GM12891 (cell line): Measurements from ENCODE around the gene CUTA.
"Not testable (repeated sequence)": the region's sequence is repeated elsewhere in the genome, so short reads cannot be mapped to it uniquely, and the experiment has no call there.

ENCODE experiments used
- DNase-seq: peaks from one replicate; pipeline ENCODE4 v3.0.0; 2011; ENCODE audit warnings: low spot score; ENCODE audit not compliant: insufficient read length
- FAIRE-seq: peaks from 2 replicates; lab custom pipeline; 2011; peaks lifted over from hg19 to GRCh38; lab: Jason Lieb, UNC
- PAX5 ChIP-seq: IDR thresholded peaks from 2 replicates; pipeline ENCODE4 v1.6.1; 2011; ENCODE audit warnings: low read length, moderate library complexity, mild to moderate bottlenecking; ENCODE audit not compliant: insufficient read depth, severe bottlenecking
- POLR2A ChIP-seq: IDR thresholded peaks from 2 replicates; pipeline ENCODE4 v1.6.1; 2011; ENCODE audit warnings: low read depth, low read length, control low read depth
- POLR2AphosphoS5 ChIP-seq: IDR thresholded peaks from 2 replicates; pipeline ENCODE4 v1.6.1; 2011; ENCODE audit warnings: low read depth, low read length, control low read depth
- POU2F2 ChIP-seq: IDR thresholded peaks from 2 replicates; pipeline ENCODE4 v1.6.1; 2011; ENCODE audit warnings: low read depth, mild to moderate bottlenecking, control low read depth, low read length, moderate library complexity
- SPI1 ChIP-seq: IDR thresholded peaks from 2 replicates; pipeline ENCODE4 v1.6.1; 2011; ENCODE audit warnings: low read depth, low read length, control low read depth
- TAF1 ChIP-seq: IDR thresholded peaks from 2 replicates; pipeline ENCODE4 v1.6.1; 2011; ENCODE audit warnings: low read depth, low read length, control low read depth

CUTA gene

DNA sequence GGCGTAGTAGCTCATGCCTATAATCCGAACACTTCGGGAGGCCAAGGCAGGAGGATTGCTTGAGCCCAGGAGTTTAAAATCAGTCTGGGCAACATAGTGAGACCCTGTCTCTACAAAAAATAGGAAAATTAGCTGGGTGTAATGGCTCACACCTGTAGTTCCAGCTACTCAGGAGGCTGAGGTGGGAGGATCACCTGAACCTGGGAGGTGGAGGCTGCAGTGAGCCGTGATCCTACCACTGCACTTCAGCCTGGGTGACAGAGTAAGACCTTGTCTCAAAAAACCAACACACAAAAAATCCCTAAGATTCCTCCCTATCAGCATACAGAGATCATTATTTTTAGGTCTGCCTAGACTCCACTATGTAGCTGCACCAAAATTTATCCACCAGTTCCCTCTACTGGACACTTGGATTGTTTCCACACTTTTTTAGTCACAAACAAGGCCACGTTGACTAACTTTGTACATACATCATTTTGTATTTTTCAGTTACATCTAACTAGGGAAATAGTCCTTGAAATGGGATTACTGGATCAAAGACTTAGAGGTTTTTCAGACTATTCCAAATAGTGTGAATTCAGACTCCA is 10.7 kb downstream of the CUTA start:
- TF ChIP-seq POLR2A (no peak), POLR2AphosphoS5 (no peak), PAX5 (no peak), POU2F2 (no peak), TAF1 (no peak), SPI1 (no peak)
- FAIRE-seq (no peak), DNase-seq (no peak)

DNA sequence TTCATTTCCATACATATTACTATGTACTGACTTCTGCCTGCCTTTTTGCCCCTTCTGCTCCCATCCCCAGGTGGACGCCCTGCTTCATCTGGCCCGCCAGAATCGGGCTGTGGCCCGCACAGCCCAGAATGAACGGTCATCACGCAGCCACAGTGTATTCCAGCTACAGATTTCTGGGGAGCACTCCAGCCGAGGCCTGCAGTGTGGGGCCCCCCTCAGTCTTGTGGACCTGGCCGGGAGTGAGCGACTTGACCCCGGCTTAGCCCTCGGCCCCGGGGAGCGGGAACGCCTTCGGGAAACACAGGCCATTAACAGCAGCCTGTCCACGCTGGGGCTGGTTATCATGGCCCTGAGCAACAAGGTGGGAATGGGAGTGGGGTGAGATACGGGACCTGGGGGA is 11.8 kb downstream of the CUTA start:
- DNase-seq = no peak
- no peak for FAIRE-seq
- TF ChIP-seq POLR2A (no peak), POLR2AphosphoS5 (no peak), PAX5 (no peak), TAF1 (no peak), SPI1 (no peak), POU2F2 (no peak)

DNA sequence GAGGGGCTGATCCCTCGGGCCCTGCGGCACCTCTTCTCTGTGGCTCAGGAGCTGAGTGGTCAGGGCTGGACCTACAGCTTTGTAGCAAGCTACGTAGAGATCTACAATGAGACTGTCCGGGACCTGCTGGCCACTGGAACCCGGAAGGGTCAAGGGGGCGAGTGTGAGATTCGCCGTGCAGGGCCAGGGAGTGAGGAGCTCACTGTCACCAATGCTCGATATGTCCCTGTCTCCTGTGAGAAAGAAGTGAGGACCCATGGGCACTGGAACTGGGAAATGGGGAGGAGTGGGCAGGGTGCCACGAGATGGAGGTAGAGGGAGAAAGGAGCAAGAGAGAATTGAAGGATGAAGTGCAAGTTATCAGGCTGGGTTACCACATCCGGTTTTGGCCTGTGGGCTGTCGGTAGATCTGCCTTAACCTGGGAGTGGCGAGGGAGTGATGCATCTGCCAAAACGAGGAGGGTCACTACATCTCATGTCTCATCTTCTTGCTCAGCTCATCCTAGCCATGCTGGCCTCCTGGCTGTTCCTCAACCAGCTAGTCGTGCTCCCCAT is 12.4 kb downstream of the CUTA start:
- no peak for TF ChIP-seq POLR2AphosphoS5
- no peak for TF ChIP-seq POLR2A
- no peak for TF ChIP-seq TAF1
- TF ChIP-seq PAX5 = no peak
- TF ChIP-seq SPI1 = no peak
- no peak for TF ChIP-seq POU2F2
- DNase-seq (no peak), FAIRE-seq (no peak)

DNA sequence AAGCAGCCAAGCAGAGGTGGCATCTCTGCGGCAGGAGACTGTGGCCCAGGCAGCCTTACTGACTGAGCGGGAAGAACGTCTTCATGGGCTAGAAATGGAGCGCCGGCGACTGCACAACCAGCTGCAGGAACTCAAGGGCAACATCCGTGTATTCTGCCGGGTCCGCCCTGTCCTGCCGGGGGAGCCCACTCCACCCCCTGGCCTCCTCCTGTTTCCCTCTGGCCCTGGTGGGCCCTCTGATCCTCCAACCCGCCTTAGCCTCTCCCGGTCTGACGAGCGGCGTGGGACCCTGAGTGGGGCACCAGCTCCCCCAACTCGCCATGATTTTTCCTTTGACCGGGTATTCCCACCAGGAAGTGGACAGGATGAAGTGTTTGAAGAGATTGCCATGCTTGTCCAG is 13.0 kb downstream of the CUTA start:
- no peak for DNase-seq
- TF ChIP-seq POLR2A (no peak), POU2F2 (no peak), PAX5 (no peak), POLR2AphosphoS5 (no peak), TAF1 (no peak), SPI1 (no peak)
- no peak for FAIRE-seq

DNA sequence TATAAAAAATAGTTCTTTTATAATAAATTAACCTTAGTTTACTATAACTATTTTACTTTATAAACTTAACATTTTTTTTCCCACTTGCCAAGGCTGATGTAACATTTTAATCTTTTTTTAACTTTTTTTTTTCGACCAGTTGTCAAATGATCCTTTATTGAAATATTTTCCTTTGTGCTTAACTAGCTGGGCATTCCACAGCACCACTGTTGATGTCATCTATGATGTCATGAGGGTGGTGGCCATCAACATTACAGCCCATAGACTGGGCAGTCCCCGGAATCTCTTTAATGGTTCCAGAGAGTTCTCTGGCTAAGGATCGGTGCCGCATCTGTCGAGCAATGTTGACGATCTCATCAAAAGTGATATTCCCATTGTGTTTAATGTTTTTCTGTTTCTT is 18.0 kb downstream of the CUTA start:
- not testable (repeated sequence) for DNase-seq, FAIRE-seq

DNA sequence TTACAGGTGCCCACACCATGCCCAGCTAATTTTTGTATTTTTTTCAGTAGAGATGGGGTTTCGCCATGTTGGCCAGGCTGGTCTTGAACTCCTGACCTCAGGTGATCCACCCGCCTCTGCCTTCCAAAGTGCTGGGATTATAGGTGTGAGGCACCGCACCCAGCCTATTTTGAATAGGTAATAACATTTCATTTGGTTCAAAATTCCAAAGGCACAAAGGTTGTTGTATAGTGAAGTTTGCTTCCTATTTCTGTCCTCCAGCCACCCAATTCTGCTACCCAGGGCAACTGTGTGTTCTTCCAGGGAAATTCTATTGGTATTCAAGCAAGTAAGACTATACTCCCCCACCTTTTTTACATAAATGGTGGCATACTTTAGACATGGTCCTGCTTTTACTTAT is 19.3 kb downstream of the CUTA start:
- not testable (repeated sequence) for DNase-seq, FAIRE-seq

DNA sequence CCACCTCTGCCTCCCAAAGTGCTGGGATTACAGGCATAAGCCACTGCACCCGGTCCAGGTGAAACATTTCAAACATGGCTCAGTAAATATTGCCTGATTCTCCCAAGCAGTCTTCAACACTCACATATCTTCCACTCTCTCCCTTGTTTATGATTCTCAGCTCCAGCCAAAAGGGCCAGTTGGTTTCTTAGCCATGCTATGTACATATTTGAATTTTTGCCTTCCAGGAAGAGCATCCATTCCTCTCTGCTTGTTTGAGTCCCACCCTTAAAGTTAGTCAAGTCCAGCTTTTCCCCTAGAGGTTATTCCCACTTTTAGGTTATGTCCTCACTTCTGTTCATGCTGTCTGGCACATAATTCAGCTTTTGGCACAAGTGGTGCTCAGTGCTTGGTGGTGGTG is 20.4 kb downstream of the CUTA start:
- no peak for TF ChIP-seq POLR2A
- no peak for TF ChIP-seq TAF1
- no peak for TF ChIP-seq SPI1
- no peak for TF ChIP-seq POU2F2
- no peak for TF ChIP-seq POLR2AphosphoS5
- TF ChIP-seq PAX5 = no peak
- no peak for DNase-seq
- FAIRE-seq = no peak

DNA sequence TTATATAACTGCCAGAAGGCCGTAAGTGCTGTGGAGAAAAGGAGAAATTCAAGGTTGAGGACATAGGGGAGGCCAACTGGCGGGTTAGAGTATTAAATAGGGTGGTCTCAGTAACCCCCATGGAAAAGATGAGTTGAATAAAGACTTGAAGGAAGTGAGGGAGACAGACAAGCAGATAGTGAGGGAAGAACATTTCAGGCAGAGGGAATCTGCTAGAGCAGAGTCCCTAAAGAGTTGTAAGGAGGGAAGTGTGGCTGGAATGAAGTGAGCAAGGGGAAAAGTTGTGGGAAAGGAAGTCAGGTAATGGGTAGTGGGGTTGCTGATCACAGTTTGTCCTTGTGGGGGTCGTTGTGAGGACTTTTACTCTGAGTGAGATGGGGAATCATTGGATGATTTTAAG is 24.9 kb downstream of the CUTA start:
- TF ChIP-seq PAX5 (no peak), POU2F2 (no peak), POLR2A (no peak), SPI1 (no peak), TAF1 (no peak), POLR2AphosphoS5 (no peak)
- no peak for DNase-seq
- no peak for FAIRE-seq

DNA sequence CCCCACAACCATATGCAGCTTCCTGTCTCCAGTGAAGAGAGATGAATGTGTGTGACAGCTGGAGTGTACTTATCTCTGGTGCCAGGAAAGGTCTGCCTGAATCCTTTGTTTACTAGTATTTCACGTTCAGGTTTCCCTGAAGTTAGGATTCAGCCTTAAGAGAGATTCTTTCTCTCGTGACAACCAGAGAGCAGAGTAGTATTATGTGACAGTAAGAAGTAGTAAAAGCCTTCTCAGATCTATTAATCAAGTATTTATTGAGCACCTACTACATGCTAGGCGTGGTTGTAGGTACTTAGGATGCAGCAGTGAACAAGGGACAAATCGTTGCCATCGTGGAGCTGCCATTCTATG is 25.3 kb downstream of the CUTA start:
- no peak for TF ChIP-seq TAF1
- no peak for TF ChIP-seq POLR2A
- TF ChIP-seq PAX5 = no peak
- no peak for TF ChIP-seq SPI1
- TF ChIP-seq POLR2AphosphoS5 = no peak
- no peak for TF ChIP-seq POU2F2
- FAIRE-seq (no peak), DNase-seq (no peak)

DNA sequence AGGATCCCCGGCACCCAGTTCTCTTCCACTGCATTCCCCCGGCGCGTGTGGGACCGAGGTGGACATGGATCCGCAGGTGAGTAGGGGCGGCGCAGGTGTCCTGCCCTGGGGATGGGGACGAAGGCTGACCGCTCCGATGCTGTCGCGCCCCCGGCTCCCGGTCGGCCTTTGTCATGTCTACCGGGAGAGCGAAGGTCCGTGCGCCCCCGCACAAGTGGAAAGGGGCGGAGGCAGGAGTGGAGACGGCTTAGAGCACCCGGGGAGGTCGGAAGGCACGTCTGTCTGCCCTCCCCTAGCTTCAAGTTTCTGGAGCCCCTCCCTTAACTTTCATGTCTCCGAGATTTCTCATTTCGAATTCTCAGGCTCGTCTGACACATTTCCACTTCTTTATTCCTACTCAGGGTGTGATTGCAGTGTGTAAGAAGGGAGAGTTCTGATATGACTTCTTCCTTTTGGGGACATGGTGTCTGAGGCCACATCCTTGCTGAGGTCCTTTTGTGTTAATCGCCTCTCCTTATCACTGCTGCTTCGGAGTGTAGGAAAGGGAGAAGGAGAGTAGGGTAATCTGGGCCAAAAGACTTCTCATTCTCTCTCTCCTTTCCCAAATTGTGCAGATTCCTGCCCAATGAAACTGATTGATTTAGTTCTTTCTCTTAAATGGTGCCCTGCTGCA is 25.8 kb downstream of the CUTA start:
- DNase-seq (peak; percentile 34), FAIRE-seq (no peak)
- no peak for TF ChIP-seq POU2F2
- TF ChIP-seq SPI1 = 0 out of 2 replicates have a peak, but pooled peaks have one; percentile 23
- TF ChIP-seq POLR2AphosphoS5 = peak; percentile 56; the same call in 1 of the 2 replicates
